HG03139 (cell line): ENCODE results near the gene EPN3.

Source experiments
- ATAC-seq: cut with Tn5 transposase; IDR thresholded peaks from one replicate; pipeline ENCODE4 v1.9.1; 2021; ENCODE audit not compliant: unreplicated experiment

Gene EPN3

DNA sequence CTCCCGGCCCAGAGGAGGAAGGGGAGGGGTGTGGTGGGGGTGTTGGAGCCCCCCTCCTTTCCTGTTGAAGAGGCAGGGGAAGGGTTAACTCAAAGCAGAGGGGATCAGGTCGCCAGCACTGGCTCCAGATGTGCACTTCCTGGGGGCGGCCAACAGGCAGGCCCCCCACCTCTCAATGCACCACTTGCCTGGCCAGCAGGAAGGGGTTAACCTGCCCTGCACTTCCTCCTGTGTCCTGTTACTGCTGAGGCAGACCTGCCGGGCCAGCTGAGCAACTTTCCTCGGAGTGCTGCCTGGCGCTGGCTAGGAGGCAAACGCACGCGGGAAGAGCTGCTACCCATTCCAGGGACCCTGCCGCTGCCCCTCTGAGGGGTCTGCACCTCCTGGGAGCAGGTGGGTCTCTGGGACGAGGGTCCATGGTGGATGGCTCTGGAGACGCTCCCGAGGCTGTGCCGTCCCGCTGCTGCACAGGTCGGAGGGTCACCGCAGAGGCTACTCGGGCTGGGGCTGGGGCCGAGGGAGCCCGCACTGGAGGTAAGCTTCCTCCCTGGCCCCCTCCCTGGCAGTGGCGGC lies at the start of gene EPN3:
Gene EPN3 (plus strand): TSS at position 284 of the 573 bp plus-strand sequence. CDS start 3,822 bp downstream, outside the sequence.
- ATAC-seq = no peak

DNA sequence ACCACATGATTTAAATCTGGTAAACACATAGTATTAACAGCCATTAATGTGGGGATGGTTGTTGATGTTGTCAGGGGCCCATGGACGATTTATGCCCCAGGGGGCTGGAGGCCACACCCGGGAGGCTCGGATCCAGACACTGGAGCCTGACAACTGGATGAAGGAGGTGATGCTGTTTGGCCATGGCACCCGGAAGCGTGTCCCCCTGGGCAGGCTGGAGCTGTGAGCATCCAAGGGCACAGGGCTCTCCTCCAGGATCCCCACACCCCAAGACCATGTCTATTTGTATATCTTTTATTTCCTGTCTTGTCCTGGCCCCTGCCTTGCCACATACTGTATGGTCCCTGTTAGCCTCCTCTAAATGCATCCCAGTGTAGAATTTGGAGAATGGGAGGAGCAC lies 49.3 kb upstream of the EPN3 start:
- ATAC-seq = no peak

DNA sequence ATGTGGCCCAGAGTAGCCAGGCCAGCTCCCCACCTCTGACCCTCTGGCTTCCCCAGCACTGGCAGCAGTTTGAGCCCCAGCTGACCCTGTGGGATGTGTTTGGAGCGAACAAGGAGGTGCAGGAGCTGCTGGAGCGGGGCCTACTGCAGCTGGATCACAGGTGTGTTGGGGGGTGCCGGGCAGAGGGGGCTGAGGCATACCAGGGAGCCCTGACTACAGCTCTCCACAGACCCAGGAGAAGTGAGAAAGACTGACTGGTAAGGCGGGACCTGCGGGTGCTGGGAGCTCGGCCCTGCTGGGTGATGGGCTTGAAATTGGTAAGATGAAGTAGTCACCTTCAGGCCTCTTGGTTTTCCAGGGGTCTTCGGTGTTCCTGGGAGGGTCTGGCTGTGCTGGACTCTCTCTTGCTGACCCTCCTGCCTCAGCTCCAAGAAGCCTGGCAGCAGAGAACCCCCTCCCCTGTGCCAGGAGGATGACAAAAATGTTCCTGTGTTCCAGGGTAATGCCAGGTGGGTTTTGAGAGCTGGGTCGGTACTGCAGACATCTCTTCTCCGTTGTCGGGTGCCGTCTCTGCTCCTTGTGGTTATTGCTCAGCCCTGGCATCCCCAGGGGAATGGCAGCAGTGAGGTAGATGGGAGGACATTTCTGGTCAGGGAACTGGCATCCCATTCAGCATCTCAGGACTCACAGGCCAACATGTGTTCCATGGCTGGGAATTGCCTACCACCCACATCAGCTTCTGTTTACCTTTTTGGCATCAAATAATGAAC lies 48.0 kb upstream of the EPN3 start:
- ATAC-seq = no peak

DNA sequence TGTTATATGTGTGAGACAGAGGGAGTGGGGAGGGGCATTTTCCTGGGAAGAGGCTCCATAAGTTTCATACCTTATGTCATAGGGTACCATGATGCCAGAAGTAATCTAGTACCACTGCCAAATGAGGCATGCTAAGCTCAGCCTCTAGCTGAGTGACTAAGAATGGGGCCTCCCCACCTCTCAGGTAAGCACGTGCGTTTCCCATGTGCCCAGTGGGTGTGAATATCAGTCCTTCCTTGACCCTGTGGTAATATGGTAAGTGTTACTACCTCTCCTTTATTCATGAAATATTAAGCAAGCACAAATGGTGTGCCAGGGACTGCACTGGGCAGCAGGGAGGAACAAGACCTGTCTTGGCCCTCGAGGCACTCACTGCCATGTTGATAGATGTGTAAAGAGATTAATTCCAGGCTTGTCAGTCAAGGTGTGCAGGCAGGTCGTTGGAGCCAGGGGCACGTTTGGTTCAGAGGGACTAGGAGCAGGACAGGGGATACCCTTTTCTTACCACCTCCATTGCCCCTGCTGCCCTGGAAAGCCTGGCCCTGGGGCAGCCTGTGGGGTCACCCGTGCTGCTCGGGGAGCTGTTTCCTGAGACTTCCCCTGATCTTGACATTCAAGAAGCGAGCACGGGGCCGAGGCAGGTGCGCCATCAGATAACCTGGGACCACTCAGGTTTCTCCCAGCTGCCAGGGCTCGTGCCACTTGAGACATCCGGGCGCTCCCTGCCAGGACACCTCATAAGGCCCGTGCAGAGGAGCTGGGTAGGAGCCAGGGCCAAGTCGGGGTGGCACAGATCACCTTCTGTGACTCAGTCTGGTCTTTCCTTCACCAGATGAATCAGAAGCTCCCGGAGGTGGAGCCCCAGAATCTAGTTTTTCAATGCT lies 45.1 kb upstream of the EPN3 start:
- ATAC-seq = no peak

DNA sequence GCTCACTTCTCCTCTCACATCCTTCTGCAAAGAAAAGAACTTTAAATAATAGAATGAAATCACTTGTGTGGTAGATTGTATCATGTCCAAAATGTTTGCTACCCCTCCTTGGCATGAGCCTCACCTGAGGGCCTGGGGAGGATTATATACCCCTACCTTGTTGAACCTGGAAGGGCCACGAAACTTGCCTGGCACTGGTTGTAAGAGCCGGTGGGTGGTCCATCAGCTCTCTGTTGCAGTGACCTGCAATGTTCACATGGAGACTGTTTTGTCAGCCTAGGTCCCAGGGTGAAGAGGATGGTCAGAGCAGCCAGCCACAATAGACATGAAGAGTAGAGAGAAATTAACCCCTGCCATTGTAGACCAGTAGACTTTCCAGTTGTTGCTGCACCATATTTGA lies 43.7 kb upstream of the EPN3 start:
- ATAC-seq = no peak

DNA sequence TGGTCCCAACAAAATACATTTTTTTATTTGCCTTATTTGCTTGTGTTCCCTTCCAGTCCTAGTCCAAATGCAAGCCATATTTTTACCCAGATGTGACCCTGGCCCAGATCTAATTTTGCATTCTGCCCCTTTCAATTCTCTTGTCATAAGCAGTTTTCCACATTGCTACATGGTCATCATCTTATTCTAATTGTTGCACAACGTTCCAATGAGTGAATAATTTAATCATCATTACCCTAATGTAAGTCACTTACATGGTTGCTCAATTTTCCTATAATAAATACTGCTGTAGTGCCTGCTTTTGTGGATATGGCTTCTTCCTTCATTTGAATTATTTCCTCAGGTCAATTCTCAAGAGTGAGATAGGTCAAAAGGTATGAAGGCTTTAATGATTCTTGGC lies 41.0 kb upstream of the EPN3 start:
- no peak for ATAC-seq

DNA sequence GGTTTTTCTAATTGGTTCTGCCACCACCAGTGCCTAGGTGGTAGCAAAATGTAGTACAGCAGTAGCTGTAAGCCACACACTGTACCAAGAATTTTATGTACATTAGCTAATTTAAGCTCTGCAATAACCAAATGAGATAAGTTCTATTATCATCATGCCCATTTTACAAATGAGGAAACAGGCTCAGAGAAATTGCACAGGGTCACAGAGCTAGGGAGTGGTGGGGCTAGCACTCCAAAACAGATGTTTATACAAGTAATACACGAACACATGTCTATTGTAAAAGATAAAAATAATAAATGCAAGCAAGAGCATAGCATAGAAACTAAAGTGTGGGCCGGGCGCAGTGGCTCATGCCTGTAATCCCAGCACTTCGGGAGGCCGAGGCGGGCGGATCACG lies 40.3 kb upstream of the EPN3 start:
- ATAC-seq = no peak

DNA sequence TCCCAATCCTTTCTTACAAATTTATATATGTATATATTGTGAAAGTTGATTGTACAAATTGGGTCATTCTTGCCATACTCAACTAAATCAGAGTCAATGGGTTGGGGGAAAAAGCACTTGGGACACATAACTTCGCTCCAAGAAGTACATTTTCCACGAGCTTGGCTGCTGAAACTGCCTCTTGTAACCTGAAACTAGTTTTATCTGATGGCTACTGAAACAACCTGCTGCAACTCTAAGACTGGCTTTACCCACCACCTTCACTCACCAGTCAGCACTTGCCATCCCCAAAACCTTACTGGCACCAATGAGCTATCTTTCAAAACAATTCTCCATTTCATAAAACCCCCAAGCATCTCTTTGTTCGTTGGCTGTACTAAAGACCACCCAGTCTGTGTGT lies 38.8 kb upstream of the EPN3 start:
- no peak for ATAC-seq

DNA sequence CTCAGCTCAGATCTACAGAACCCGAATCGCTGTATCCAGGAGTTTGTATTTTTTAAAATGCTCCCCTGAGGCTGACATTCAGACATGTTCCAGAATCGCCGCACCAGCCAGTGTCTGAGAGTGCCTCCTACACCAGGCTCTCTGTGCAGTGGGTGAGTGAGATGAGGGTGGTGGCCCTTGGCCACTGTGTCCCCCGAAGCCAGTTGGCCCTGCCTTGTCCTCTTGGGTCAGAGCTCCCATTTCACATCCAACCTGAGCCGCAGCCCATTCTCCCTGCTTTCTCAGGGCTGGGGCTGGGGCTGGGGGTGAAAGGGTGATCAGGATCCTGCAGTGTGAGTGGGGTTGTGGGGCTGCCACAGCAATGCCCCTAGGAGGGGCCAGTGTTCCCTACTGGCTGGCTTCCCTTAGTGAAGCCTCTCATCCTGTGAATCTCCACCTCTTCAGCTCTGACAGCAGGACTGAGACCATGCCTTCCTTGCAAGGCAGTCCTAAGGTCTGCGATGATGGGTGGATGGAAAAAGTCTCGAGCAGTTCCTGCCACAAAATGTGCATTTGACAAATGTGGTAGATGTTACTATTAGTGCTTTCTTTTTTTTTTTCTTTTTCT lies 37.2 kb upstream of the EPN3 start:
- no peak for ATAC-seq

DNA sequence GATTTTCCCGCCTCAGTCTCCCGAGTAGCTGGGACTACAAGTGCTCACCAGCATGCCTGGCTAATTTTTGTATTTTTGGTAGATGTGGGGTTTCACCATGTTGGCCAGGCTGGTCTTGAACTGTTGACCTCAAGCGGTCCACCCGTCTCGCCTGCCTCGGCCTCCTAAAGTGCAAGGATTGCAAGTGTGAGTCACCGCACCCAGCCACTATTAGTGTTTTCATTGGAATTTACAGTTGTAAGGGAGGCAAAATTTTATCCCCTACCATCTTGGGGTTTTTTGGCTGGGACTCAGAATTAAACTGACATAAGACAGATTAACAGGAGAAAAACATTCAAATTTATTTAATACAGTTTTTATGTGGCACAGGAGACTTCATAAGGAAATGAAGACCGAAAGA lies 36.6 kb upstream of the EPN3 start:
- no peak for ATAC-seq

DNA sequence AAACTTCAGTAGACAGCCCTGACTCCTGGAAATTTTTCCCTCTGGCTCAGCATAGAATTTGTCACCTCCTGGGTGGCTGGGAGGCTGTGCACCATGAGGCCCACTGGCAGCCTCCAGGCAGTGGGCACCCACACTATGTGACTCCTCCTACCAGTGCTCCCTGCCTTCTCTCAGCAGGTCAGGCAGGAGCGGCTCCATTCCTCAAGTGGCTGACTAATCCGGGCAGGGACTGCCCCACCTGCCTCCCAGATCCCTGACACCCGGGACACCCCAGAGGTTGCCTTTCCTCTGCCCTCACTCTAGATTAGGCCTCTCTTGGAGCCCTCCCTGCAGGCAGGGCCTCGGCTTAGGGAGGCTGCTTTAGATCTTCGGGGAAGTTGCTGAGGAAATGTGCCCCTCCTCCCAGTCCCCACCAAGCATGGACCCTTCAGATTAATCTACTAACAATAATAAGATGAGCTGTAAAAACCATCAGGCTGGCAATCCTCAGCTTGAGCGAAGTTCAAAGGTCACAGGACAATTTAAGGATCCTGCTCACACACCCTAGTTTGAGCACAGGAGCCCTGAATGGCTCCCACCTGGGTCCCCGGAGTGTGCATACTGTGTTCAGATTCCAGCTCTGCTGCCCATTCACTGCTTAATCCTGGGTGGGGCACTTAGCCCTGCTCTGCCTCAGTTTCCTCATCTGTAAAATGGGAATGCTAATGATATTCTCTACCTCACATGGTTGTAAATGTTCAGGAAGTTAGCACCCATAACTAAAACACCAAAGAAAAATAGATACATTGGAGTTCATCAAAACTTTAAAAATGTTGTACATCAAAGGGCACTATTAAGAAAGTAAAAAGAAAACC lies 34.3 kb upstream of the EPN3 start:
- no peak for ATAC-seq

DNA sequence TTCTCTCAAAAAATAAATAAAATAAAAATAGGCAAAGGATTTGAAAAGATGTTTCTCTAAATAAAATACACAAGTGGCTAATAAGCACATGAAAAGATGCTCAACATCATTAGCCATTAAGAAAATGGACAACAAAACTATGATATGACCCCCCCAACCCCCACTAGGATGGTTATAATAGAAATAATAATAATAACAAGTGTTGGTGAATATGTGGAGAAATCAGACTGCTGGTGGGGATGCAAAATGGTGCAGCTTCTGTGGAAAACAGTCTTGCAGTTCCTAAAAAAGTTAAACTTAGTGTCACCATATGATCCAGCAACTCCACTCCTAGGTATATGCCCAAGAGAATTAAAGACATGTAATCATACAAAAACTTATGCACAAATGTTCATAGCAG lies 33.3 kb upstream of the EPN3 start:
- ATAC-seq = no peak

DNA sequence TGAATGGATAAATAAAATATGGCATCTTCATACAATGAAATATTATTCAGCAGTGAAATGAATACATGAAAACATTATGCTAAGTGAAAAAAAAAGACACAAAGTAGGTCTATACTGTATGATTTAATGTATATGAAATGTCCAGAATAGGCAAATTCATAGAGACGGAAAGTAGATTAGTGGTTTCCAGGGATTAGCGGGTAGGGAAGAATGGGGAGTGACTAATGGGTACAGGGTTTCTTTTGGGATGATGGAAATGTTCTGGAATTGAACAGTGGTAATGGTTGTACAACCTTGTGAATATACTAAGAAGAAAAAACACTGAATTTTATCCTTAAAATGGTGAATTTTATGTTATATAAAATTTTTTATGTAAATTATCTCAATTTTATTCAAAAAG lies 32.8 kb upstream of the EPN3 start:
- no peak for ATAC-seq

DNA sequence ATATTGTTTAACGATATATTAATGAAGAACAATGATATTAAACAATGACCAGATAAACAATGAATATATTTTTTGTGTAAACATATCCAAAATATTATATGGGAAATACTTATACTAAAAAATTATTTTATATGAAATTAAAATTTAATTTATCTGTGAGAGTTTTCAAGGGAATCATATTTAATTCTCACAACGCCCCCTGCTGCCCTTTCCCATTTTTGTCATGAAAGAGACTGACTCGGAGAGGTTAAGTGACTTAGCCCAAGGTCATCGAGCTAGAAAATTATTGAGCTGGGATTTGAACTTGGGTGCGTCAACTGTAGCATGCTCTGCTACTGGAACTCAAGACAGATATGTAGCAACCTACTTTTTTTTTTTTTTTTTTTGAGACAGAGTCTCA lies 31.5 kb upstream of the EPN3 start:
- ATAC-seq = no peak

DNA sequence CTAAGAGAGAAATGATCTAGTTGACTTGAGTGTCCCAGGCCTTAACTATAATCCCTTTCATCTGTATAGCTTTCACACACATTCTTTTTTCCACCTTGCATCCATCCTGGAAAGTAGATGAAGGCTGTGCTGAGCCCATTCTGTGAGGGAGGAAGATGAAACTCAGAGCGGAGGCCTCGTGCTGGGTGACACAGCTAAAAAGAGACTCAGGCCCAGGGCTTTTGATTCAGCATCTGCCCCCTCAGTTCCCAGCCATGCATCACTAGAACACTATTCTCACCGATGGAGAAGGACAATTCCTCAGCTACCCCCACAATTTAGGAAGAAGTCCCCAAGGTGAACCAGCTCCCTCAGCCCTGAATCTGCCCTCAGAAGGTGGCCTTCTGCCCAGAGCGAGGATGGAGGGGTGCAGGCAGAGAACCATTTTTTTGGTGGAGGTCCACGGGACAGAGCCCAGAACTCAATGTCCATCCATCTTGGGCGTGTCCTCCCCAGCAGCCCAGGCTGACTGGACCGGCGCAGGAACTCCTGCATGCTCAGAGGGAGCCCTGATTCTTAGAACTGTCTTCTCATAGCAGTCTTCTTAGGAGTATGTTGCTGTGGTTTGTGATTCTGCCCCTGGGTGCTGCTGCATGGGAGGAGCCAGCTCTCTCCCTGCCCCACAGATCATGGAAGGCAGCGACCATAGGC lies 30.1 kb upstream of the EPN3 start:
- ATAC-seq = no peak

DNA sequence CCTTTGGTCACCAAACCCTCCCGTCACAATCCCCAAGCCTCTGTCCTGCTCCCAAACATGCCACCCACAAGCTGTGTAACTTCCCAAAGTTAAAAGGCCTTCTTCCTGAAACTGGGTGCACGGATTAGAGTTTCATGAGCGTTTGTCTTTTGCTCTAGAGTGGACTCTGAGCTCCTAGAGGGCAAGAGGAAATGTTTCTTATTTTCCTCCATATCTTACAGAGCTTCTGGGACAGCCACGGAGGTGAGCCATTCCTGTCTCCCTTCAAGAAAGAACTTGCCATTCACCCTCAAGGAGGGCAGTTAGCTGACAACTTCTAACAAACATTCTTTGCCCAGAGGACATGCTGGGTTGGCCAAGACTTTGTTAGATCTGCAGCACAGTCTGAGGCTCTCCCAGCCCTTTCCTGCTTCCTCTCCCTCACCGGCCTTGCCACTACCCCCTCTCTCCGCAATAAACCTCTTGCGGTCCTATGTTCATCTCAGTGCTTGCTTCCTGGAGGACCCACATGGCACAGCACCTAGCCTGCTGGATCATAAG lies 26.9 kb upstream of the EPN3 start:
- no peak for ATAC-seq

DNA sequence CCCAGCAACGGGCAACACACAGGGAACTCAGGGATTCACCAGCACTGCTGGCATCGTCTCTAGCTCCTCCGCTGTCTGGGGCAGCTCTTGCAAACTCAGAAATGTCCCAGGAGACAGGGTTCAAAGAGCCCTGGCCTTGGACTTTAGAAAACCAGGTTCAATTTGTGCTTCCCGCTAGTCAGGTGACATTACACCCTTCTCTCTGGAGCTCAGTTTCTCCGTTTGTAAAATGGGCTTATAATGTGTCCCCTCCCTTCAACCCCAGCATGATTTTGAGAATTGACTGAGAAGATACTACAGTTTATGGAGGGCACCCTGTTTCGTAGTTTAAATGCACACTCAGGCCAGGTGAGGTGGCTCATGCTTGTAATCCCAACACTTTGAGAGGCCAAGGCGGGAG lies 26.2 kb upstream of the EPN3 start:
- ATAC-seq = no peak

DNA sequence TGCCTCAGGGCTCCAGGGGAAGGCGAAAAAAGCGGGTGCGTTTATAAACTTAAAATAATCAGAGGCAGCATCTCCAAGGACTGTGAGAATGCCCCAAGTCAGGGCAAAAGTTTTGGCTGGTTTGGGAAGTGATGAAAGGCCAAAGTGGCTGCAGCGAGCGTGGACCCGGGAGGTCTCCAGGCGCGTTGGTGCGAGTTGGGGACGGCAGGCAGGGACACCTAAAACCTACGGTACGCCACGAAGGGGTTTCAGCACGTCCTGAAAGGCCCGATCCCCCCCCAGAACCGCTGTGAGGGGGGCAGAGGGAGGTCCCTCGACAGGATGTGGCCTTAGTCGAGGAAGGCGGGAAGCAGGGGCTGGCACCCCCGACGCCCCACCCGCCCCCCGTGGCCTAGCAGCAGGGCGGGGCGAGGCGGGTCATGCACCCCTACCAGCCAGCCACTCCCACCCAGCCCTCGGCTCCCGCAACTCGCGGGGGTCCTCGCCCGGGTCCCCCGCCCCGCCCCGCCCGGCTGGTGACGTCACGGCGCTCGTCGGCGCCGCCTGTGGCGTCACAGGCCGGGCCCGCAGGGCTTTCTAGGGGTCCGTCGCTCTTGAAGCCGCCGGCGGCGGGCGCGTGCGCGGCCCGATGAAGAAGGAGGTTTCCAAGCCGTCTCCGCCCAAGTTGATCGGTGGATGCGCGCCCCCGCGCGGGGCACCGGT lies 24.5 kb upstream of the EPN3 start, which contains the start of gene MYCBPAP:
Gene MYCBPAP (plus strand): TSS at position 569 of the 702 bp plus-strand sequence. CDS start 236 bp downstream, outside the sequence.
- no peak for ATAC-seq
